Rectal smooth muscle tissue (tissue), 1 donor: ENCODE data around the gene PCDHGA3.
A peak's percentile ranks its signal among the peaks of the same experiment; 100 is the strongest.
"Not testable (repeated sequence)": the region's sequence is repeated elsewhere in the genome, so short reads cannot be mapped to it uniquely, and the experiment has no call there.

Source experiments
- H3K27ac ChIP-seq: one replicate; pipeline ENCODE4 v1.7.0; 2013; ENCODE audit warnings: low read depth, low read length, inconsistent platforms
- H3K27me3 ChIP-seq: one replicate; pipeline ENCODE4 v1.7.0; 2013; ENCODE audit warnings: low read length; ENCODE audit not compliant: control insufficient read depth, insufficient read depth
- H3K36me3 ChIP-seq: one replicate; pipeline ENCODE4 v1.7.0; 2013; ENCODE audit warnings: low read length; ENCODE audit not compliant: control insufficient read depth, insufficient read depth
- H3K4me1 ChIP-seq: one replicate; pipeline ENCODE4 v1.7.0; 2013; ENCODE audit warnings: low read length; ENCODE audit not compliant: control insufficient read depth, insufficient read depth
- H3K4me3 ChIP-seq: one replicate; pipeline ENCODE4 v1.7.0; 2013; ENCODE audit warnings: low read length
- H3K9ac ChIP-seq: one replicate; pipeline ENCODE4 v1.7.0; 2013; ENCODE audit warnings: low read length

Gene PCDHGA3

DNA sequence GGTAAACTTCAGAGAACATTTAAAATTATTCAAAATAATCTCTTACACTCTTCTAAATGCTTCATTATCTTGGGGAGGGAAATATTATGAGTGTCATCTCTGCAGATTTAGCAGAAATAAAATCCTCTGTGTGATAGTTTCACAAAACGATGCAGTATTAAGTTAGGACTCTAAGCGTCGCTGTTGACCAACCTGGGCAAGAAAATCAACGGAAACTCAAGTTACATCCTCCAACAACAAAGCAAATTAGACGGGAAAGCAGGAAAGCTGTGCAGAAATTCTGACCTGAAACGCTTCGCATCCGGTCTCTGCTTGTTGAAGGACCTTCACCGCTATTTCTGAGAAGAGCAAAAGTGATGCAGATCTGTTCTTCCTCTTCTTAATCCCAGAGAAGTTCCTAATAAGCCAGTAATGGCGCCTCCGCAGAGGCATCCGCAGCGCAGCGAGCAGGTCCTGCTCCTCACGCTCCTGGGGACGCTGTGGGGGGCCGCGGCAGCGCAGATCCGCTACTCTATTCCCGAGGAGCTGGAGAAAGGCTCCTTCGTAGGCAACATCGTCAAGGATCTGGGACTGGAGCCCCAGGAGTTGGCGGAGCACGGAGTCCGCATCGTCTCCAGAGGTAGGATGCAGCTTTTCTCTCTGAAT, 30.2 kb downstream of the PCDHGA3 start, which contains the start of gene PCDHGA6:
Gene PCDHGA6 (plus strand): TSS at position 219 of the 645 bp plus-strand sequence. CDS start 193 bp downstream, at position 412.
- peaks cover 3% of the 10 kb centered on the region for H3K36me3 ChIP-seq

DNA sequence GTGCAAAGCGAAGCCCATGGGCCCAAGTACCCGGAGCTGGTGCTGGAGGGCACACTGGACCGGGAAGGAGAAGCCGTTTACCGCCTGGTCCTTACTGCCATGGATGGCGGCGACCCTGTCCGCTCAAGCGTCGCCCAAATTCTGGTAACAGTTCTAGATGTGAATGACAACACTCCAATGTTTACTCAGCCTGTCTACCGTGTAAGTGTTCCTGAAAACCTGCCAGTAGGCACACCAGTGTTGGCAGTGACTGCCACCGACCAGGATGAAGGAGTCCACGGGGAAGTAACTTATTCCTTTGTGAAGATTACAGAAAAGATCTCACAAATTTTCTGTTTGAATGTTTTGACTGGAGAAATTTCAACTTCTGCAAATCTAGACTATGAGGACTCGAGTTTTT, 31.0 kb downstream of the PCDHGA3 start:
- H3K36me3 ChIP-seq: peaks cover 3% of the 10 kb centered on the region
- peak overlapping the region; percentile 45 for H3K4me3 ChIP-seq
- no peaks in the 10 kb centered on the region for H3K4me1 ChIP-seq
- no peaks in the 10 kb centered on the region for H3K27me3 ChIP-seq
- no peak overlapping the region for H3K9ac ChIP-seq
- no peak overlapping the region for H3K27ac ChIP-seq

More for the DNA sequence above, 30.2 kb downstream of the PCDHGA3 start, which contains the start of gene PCDHGA6:
- Histone ChIP-seq H3K27ac (no peak within 1 kb of the TSS), H3K4me3 (peak within 1 kb of the TSS; percentile 45), H3K4me1 (no peaks in the 10 kb centered on the region), H3K9ac (no peak within 1 kb of the TSS), H3K27me3 (no peaks in the 10 kb centered on the region)

DNA sequence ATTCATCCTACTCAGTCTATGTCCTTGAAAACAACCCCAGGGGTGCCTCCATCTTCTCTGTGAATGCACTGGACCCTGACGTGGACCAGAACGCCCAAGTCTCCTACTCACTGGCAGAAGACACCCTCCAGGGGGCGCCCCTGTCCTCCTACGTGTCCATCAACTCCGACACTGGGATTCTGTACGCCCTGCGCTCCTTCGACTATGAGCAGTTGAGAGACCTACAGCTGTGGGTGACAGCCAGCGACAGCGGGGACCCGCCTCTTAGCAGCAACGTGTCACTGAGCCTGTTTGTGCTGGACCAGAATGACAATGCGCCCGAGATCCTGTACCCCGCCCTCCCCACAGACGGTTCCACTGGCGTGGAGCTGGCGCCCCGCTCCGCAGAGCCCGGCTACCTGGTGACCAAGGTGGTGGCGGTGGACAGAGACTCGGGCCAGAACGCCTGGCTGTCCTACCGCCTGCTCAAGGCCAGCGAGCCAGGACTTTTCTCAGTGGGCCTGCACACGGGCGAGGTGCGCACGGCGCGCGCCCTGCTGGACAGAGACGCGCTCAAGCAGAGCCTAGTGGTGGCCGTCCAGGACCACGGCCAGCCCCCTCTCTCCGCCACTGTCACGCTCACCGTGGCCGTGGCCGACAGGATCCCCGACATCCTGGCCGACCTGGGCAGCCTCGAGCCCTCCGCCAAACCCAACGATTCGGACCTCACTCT, 32.0 kb downstream of the PCDHGA3 start:
- H3K4me1 ChIP-seq, H3K4me3 ChIP-seq, H3K27me3 ChIP-seq, H3K9ac ChIP-seq, H3K36me3 ChIP-seq, H3K27ac ChIP-seq: not testable (repeated sequence)

DNA sequence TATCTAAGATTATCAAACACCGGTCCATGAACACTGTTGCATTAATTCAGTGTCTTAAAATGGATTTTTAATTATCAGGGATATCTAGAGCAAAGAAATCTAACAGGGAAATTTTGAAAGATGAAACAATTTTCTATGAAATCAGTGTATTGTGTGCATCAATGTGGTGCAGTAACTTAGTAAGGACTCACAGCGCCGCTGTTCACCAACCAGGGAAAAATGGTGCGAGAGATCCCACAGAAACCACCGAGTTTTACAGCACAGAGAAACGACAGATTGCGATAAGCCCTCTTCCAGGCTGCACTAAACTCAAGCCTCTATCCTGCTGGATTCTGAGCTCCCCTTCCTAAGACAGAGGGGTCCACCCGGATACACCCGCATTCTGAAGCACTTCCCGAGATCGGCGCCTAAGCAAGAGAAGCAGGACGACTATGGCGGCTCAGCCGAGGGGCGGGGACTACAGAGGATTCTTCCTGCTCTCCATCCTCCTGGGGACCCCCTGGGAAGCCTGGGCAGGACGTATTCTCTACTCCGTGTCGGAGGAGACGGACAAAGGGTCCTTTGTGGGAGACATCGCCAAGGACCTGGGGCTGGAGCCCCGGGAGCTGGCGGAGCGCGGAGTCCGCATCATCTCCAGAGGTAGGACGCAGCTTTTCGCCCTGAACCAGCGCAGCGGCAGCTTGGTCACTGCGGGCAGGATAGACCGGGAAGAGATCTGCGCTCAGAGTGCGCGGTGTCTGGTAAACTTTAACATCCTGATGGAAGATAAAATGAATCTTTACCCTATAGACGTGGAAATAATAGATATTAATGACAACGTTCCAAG, 39.1 kb downstream of the PCDHGA3 start, which contains the start of gene PCDHGA7:
Gene PCDHGA7 (plus strand): TSS at position 274 of the 826 bp plus-strand sequence. CDS start 158 bp downstream, at position 432.
- Histone ChIP-seq H3K27ac (no peak within 1 kb of the TSS), H3K4me1 (no peaks in the 10 kb centered on the region), H3K4me3 (peak within 1 kb of the TSS; percentile 23), H3K36me3 (no peaks in the 10 kb centered on the region), H3K27me3 (no peaks in the 10 kb centered on the region), H3K9ac (no peak within 1 kb of the TSS)

DNA sequence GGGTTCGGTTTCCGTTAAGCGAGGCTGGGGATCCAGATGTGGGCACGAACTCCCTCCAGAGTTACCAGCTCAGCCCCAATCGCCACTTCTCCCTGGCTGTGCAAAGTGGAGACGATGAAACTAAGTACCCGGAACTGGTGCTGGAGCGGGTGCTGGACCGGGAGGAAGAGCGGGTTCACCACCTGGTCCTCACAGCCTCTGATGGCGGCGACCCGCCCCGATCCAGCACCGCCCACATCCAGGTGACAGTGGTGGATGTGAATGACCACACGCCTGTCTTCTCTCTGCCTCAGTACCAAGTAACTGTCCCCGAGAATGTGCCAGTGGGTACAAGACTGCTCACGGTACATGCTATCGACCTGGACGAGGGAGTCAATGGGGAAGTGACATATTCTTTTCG, 39.7 kb downstream of the PCDHGA3 start:
- no peak overlapping the region for H3K27ac ChIP-seq
- no peak overlapping the region for H3K9ac ChIP-seq
- H3K27me3 ChIP-seq: no peaks in the 10 kb centered on the region
- peak overlapping the region; percentile 23 for H3K4me3 ChIP-seq
- no peaks in the 10 kb centered on the region for H3K36me3 ChIP-seq
- H3K4me1 ChIP-seq: no peaks in the 10 kb centered on the region

DNA sequence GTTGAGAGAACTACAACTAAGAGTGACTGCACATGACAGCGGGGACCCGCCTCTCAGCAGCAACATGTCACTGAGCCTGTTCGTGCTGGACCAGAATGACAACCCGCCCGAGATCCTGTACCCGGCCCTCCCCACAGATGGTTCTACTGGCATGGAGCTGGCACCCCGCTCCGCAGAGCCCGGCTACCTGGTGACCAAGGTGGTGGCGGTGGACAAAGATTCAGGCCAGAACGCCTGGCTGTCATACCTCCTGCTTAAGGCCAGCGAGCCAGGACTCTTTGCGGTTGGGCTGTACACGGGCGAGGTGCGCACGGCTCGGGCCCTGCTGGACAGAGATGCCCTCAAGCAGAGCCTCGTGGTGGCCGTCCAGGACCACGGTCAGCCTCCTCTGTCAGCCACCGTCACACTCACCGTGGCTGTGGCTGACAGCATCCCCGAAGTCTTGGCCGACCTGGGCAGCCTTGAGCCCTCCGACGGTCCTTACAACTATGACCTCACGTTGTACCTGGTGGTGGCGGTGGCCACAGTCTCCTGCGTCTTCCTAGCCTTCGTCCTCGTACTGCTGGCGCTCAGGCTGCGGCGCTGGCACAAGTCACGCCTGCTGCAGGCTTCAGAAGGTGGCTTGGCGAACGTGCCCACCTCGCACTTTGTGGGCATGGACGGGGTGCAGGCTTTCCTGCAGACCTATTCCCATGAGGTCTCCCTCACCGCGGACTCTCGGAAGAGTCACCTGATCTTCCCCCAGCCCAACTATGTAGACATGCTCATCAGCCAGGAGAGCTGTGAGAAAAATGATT, 41.0 kb downstream of the PCDHGA3 start:
- Histone ChIP-seq H3K4me1 (no peaks in the 10 kb centered on the region), H3K27ac (no peak overlapping the region), H3K9ac (no peak overlapping the region), H3K36me3 (no peaks in the 10 kb centered on the region), H3K27me3 (no peaks in the 10 kb centered on the region), H3K4me3 (peak overlapping the region; percentile 15)

DNA sequence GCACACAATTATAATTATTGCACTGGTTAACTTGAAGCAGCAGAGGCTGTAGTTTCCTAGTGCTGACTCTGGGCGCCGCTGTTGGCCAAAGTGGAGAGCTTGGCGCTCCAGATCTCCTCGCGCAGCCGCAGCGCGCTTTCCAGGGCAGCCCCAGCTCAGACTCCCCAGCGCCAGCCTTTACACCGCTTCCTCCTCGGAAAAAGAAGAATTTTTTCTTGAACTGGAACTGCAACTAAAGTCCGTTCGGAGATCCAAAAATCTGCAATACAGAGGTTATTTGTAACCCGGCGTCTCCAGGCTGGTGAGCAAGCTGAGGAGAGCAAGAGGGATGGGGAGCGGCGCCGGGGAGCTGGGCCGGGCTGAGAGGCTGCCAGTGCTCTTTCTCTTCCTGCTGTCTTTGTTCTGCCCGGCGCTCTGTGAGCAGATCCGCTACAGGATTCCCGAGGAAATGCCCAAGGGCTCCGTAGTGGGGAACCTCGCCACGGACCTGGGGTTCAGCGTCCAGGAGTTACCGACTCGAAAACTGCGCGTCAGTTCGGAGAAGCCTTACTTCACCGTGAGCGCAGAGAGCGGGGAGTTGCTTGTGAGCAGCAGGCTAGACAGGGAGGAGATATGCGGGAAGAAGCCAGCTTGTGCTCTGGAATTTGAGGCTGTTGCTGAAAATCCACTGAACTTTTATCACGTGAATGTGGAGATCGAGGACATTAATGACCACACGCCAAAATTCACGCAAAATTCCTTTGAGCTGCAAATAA, 44.1 kb downstream of the PCDHGA3 start, which contains the start of gene PCDHGB4:
Gene PCDHGB4 (plus strand): TSS at position 142 of the 755 bp plus-strand sequence. CDS start 187 bp downstream, at position 329.
- not testable (repeated sequence) for H3K27ac ChIP-seq, H3K4me1 ChIP-seq, H3K27me3 ChIP-seq, H3K9ac ChIP-seq, H3K4me3 ChIP-seq, H3K36me3 ChIP-seq

DNA sequence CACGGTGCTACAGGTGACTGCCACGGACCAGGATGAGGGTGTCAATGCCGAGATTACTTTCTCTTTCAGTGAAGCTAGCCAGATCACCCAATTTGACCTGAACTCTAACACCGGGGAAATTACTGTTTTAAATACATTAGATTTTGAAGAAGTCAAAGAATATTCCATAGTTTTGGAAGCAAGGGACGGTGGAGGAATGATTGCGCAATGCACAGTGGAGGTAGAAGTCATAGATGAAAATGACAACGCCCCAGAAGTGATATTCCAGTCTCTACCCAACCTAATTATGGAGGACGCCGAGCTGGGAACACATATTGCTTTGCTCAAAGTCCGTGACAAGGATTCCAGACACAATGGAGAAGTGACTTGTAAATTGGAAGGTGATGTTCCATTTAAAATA, 45.0 kb downstream of the PCDHGA3 start:
- Histone ChIP-seq H3K27me3 (no peaks in the 10 kb centered on the region), H3K36me3 (no peaks in the 10 kb centered on the region), H3K27ac (no peak overlapping the region), H3K9ac (no peak overlapping the region), H3K4me3 (no peak overlapping the region), H3K4me1 (no peaks in the 10 kb centered on the region)

DNA sequence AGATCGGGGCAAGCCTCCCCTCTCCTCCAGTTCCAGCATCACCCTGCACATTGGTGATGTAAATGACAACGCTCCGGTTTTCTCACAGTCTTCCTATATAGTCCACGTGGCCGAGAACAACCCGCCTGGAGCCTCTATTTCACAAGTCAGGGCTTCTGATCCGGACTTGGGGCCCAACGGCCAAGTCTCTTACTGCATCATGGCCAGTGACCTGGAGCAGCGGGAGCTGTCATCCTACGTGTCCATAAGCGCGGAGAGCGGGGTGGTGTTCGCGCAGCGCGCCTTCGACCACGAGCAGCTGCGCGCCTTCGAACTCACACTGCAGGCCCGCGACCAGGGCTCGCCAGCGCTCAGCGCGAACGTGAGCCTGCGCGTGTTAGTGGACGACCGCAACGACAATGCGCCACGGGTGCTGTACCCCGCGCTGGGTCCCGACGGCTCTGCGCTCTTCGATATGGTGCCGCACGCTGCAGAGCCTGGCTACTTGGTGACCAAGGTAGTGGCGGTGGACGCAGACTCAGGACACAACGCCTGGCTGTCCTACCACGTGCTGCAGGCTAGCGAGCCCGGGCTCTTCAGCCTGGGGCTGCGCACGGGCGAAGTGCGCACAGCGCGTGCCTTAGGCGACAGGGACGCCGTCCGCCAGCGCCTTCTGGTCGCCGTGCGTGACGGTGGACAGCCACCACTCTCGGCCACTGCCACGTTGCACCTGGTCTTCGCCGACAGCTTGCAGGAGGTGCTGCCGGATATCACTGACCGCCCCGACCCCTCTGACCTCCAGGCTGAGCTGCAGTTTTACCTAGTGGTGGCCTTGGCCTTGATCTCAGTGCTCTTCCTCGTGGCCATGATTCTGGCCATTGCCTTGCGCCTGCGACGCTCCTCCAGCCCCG, 45.8 kb downstream of the PCDHGA3 start:
- H3K27me3 ChIP-seq: no peaks in the 10 kb centered on the region
- no peaks in the 10 kb centered on the region for H3K4me1 ChIP-seq
- no peak overlapping the region for H3K27ac ChIP-seq
- no peaks in the 10 kb centered on the region for H3K36me3 ChIP-seq
- H3K4me3 ChIP-seq: peak overlapping the region; percentile 29
- H3K9ac ChIP-seq: no peak overlapping the region

DNA sequence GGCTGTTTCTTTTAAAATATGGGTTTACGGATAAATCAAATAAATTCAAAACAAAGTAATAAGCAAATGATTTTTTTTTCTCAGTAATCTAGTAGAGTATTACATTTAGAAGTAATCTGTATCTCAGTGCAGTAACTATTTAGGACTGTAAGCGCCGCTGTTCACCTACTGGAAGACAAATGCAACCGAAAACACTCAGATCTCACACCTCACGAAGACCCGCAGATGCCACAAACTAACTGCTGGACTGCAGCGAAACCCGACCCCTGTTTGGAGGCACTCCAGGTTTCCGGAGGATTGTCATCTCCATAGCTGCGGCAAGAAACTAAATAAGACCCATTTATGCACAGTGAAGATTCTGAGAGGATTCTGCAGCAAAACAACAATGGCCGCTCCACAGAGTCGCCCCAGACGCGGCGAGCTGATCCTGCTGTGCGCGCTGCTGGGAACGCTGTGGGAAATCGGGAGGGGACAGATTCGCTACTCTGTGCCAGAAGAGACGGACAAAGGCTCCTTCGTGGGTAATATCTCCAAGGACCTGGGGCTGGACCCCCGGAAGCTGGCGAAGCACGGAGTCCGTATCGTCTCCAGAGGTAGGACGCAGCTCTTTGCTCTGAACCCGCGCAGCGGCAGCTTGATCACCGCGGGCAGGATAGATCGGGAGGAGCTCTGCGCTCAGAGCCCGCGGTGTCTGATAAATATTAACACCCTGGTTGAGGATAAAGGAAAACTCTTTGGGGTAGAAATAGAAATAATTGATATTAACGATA, 49.0 kb downstream of the PCDHGA3 start, which contains the start of gene PCDHGA8:
Gene PCDHGA8 (plus strand): TSS at position 205 of the 770 bp plus-strand sequence. CDS start 181 bp downstream, at position 386.
- Histone ChIP-seq H3K4me3 (peak within 1 kb of the TSS; percentile 29), H3K4me1 (no peaks in the 10 kb centered on the region), H3K27me3 (no peaks in the 10 kb centered on the region), H3K9ac (no peak within 1 kb of the TSS), H3K27ac (no peak within 1 kb of the TSS), H3K36me3 (no peaks in the 10 kb centered on the region)
